ENCODE results near the gene BBS2.
A peak's percentile ranks its signal among the peaks of the same experiment; 100 is the strongest.

BBS2 gene

GRCh38 chr16:56551796-56552738, 32.2 kb upstream of the BBS2 start:
- H3K27ac ChIP-seq: peak overlapping the region; percentile 97
- TF ChIP-seq, protein P1, sequence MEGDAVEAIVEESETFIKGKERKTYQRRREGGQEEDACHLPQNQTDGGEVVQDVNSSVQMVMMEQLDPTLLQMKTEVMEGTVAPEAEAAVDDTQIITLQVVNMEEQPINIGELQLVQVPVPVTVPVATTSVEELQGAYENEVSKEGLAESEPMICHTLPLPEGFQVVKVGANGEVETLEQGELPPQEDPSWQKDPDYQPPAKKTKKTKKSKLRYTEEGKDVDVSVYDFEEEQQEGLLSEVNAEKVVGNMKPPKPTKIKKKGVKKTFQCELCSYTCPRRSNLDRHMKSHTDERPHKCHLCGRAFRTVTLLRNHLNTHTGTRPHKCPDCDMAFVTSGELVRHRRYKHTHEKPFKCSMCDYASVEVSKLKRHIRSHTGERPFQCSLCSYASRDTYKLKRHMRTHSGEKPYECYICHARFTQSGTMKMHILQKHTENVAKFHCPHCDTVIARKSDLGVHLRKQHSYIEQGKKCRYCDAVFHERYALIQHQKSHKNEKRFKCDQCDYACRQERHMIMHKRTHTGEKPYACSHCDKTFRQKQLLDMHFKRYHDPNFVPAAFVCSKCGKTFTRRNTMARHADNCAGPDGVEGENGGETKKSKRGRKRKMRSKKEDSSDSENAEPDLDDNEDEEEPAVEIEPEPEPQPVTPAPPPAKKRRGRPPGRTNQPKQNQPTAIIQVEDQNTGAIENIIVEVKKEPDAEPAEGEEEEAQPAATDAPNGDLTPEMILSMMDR (conservative IDR thresholded peaks at IDR 0.05): no peak

DNA sequence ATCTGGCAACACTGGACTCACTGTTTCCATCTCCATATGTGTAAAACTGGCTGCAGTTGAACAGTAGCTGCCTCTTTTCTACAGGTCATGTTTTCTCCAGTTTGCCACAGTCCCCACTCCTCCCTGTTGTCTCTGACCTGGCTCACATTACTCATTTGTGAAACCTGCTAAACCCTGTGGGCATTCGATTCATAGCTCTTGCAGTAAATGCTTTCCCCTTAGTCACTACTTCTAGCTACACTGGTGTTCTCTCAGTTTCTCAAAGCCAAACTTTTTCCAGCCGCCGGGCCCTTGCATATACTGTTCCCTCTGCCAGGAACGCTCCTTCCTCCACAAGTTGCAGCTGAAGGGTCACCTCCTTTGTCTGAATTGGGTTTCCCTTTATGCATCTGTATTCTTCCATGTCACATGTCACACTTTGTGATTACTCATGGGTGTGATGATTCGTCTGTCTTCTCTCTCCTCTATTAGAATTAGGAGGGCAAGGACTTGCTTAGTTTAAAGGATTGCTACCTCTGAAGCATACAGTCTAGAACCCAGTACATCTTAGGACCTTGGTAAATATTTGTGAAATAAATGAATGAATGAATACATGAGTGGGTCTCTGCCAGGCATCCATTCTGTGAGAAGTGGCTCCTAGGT, 30.0 kb upstream of the BBS2 start:
- peak overlapping the region; percentile 97; the same call in 1 of the 2 replicates for H3K27ac ChIP-seq
- TF ChIP-seq, protein P1 (conservative IDR thresholded peaks at IDR 0.05): no peak

GRCh38 chr16:56549161-56549560, 29.3 kb upstream of the BBS2 start:
- no peak overlapping the region; the same call in 1 of the 2 replicates for H3K27ac ChIP-seq
- TF ChIP-seq, protein P1 (conservative IDR thresholded peaks at IDR 0.05): no peak

GRCh38 chr16:56547949-56548567, 28.2 kb upstream of the BBS2 start:
- TF ChIP-seq, protein P1 (conservative IDR thresholded peaks at IDR 0.05): no peak
- no peak overlapping the region for H3K27ac ChIP-seq

- TF ChIP-seq, protein P1 (conservative IDR thresholded peaks at IDR 0.05): no peak
- no peak overlapping the region for H3K27ac ChIP-seq
These were observed 27.5 kb upstream of the BBS2 start for GRCh38 chr16:56547120-56547948.

GRCh38 chr16:56542039-56542438, 22.2 kb upstream of the BBS2 start:
- no peak overlapping the region for H3K27ac ChIP-seq
- TF ChIP-seq, protein P1 (conservative IDR thresholded peaks at IDR 0.05): no peak
